T follicular helper cell (primary cell): ENCODE measurements around the gene NHLRC2.

Source experiments
- DNase-seq: peaks from one replicate; pipeline ENCODE4 v3.0.0-alpha.2; 2020; ENCODE audit warnings: low read depth

NHLRC2 gene

GRCh38 chr10:113911113-113911512 is 56.7 kb downstream of the NHLRC2 start:
- no peak for DNase-seq

- DNase-seq: no peak
Observed at GRCh38 chr10:113911839-113912238, 57.4 kb downstream of the NHLRC2 start.

- no peak for DNase-seq
Observed at GRCh38 chr10:113912582-113912981, 58.1 kb downstream of the NHLRC2 start.

GRCh38 chr10:113914956-113915355 is 60.5 kb downstream of the NHLRC2 start:
- DNase-seq: no peak

GRCh38 chr10:113915540-113915939 is 61.1 kb downstream of the NHLRC2 start:
- DNase-seq: no peak

- no peak for DNase-seq
Observed at GRCh38 chr10:113916053-113916452, 61.6 kb downstream of the NHLRC2 start.

GRCh38 chr10:113917636-113918035 is 63.2 kb downstream of the NHLRC2 start:
- no peak for DNase-seq

GRCh38 chr10:113920114-113920513 is 65.7 kb downstream of the NHLRC2 start:
- no peak for DNase-seq

- DNase-seq: no peak
Observed at GRCh38 chr10:113920875-113921274, 66.4 kb downstream of the NHLRC2 start.

- DNase-seq: no peak
Observed at GRCh38 chr10:113921561-113922370, 67.3 kb downstream of the NHLRC2 start.

GRCh38 chr10:113922787-113923570 is 68.5 kb downstream of the NHLRC2 start:
- DNase-seq: no peak

- no peak for DNase-seq
Observed at GRCh38 chr10:113924186-113924585, 69.7 kb downstream of the NHLRC2 start.

- DNase-seq: no peak
Observed at GRCh38 chr10:113924664-113925063, 70.2 kb downstream of the NHLRC2 start.

- DNase-seq: no peak
Observed at GRCh38 chr10:113927440-113927839, 73.0 kb downstream of the NHLRC2 start.

- no peak for DNase-seq
Observed at GRCh38 chr10:113928830-113929229, 74.4 kb downstream of the NHLRC2 start.

- DNase-seq: no peak
Observed at GRCh38 chr10:113929522-113929921, 75.1 kb downstream of the NHLRC2 start.

- DNase-seq: no peak
Observed at GRCh38 chr10:113930482-113931057, 76.1 kb downstream of the NHLRC2 start.

- DNase-seq: no peak
Observed at GRCh38 chr10:113932854-113933253, 78.4 kb downstream of the NHLRC2 start.

GRCh38 chr10:113933894-113934532 is 79.6 kb downstream of the NHLRC2 start:
- no peak for DNase-seq

- no peak for DNase-seq
Observed at GRCh38 chr10:113937258-113937657, 82.8 kb downstream of the NHLRC2 start.

GRCh38 chr10:113937756-113938155 is 83.3 kb downstream of the NHLRC2 start:
- DNase-seq: no peak

GRCh38 chr10:113939212-113939860 is 84.9 kb downstream of the NHLRC2 start:
- no peak for DNase-seq
